ENCODE data around the gene CLEC16A.

CLEC16A gene

DNA sequence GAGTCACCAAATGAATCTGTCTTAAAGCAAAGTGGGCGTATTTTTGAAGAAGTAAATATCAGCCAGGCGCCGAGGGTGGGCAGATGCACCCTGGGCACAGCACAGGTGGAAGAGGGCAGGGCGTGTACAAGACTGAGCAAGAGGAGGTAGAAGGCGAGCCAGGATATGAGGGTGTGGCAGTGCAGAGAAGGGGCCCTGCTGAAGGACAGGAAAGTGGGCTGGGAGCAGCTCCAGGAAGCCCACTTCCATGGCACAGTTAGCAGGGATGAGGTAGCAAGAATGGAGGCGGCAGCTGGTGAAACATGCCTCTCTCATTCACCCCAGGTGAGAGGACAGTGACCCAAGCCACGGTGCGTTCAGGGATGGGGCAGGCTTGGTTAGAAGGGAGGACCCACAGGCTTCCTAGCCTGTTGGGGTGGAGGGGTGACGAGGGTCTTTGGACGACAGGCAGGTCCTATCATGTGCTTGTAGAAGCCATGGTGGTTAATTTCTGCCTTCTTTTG lies 149.3 kb downstream of the CLEC16A start:
- TF ChIP-seq, protein P1, sequence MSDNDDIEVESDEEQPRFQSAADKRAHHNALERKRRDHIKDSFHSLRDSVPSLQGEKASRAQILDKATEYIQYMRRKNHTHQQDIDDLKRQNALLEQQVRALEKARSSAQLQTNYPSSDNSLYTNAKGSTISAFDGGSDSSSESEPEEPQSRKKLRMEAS (IDR thresholded peaks at IDR 0.05), result no peak
- TF ChIP-seq, protein P2, sequence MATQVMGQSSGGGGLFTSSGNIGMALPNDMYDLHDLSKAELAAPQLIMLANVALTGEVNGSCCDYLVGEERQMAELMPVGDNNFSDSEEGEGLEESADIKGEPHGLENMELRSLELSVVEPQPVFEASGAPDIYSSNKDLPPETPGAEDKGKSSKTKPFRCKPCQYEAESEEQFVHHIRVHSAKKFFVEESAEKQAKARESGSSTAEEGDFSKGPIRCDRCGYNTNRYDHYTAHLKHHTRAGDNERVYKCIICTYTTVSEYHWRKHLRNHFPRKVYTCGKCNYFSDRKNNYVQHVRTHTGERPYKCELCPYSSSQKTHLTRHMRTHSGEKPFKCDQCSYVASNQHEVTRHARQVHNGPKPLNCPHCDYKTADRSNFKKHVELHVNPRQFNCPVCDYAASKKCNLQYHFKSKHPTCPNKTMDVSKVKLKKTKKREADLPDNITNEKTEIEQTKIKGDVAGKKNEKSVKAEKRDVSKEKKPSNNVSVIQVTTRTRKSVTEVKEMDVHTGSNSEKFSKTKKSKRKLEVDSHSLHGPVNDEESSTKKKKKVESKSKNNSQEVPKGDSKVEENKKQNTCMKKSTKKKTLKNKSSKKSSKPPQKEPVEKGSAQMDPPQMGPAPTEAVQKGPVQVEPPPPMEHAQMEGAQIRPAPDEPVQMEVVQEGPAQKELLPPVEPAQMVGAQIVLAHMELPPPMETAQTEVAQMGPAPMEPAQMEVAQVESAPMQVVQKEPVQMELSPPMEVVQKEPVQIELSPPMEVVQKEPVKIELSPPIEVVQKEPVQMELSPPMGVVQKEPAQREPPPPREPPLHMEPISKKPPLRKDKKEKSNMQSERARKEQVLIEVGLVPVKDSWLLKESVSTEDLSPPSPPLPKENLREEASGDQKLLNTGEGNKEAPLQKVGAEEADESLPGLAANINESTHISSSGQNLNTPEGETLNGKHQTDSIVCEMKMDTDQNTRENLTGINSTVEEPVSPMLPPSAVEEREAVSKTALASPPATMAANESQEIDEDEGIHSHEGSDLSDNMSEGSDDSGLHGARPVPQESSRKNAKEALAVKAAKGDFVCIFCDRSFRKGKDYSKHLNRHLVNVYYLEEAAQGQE (IDR thresholded peaks at IDR 0.05; ENCODE audit: low read depth), result no peak
- TF ChIP-seq EGR1 (IDR thresholded peaks at IDR 0.05) (no peak), CEBPB (IDR thresholded peaks at IDR 0.05) (no peak), FOXM1 (IDR thresholded peaks at IDR 0.05; ENCODE audit: borderline replicate concordance, low read depth) (no peak), YY1 (IDR thresholded peaks at IDR 0.05; ENCODE audit: low read depth) (no peak), TEAD4 (IDR thresholded peaks at IDR 0.05) (no peak), RAD21 (IDR thresholded peaks at IDR 0.05; ENCODE audit: low read depth) (no peak)
- TF ChIP-seq, protein P3, sequence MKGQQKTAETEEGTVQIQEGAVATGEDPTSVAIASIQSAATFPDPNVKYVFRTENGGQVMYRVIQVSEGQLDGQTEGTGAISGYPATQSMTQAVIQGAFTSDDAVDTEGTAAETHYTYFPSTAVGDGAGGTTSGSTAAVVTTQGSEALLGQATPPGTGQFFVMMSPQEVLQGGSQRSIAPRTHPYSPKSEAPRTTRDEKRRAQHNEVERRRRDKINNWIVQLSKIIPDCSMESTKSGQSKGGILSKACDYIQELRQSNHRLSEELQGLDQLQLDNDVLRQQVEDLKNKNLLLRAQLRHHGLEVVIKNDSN (IDR thresholded peaks at IDR 0.05), result no peak

DNA sequence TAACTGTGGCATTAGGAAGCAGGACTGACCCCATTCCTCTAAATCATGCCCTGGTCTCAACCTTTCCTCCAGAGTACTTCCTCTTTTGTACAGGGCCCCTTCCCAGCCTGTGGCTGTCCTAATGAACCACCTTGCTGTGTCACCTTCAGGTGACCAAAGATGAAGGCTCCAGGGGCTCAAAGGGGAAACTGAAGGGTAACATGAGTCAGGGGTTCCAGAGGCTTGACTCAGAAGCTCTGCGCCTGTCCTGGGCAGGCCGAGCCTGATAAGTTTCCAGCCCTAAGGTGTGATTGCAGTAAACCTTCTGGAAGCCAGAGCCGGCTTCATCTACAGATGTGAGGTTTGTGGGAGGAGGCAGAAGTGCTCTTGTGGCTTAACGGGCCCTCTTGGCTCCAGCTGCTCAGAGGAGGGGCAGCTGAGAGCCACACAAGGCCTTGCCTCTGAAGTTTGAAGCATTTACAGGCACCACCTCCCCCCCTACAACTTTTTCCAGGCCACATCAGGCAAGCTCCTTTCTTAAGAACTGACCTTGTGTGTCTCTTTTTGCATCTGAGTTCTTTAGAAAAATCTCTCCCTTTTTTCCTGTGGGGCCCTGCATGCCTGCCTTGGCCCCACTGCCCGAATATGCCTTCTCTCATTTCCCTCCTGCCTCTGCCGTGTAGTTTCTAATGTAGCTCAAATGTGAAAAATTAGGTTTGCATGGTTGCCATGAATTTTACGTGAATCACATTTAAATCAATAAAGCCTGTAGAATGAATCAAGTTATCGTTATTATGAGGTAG lies 149.9 kb downstream of the CLEC16A start:
- TF ChIP-seq, protein P3 (IDR thresholded peaks at IDR 0.05), result no peak
- TF ChIP-seq CREB1 (IDR thresholded peaks at IDR 0.05; ENCODE audit: low read depth), result no peak
- no peak for TF ChIP-seq TEAD4 (IDR thresholded peaks at IDR 0.05)
- TF ChIP-seq, protein P1 (IDR thresholded peaks at IDR 0.05), result no peak
- TF ChIP-seq CEBPB (IDR thresholded peaks at IDR 0.05), result no peak
- no peak for TF ChIP-seq EGR1 (IDR thresholded peaks at IDR 0.05)
- no peak for TF ChIP-seq EP300 (IDR thresholded peaks at IDR 0.05; ENCODE audit: borderline replicate concordance)
- TF ChIP-seq, protein P2 (IDR thresholded peaks at IDR 0.05; ENCODE audit: low read depth), result no peak

DNA sequence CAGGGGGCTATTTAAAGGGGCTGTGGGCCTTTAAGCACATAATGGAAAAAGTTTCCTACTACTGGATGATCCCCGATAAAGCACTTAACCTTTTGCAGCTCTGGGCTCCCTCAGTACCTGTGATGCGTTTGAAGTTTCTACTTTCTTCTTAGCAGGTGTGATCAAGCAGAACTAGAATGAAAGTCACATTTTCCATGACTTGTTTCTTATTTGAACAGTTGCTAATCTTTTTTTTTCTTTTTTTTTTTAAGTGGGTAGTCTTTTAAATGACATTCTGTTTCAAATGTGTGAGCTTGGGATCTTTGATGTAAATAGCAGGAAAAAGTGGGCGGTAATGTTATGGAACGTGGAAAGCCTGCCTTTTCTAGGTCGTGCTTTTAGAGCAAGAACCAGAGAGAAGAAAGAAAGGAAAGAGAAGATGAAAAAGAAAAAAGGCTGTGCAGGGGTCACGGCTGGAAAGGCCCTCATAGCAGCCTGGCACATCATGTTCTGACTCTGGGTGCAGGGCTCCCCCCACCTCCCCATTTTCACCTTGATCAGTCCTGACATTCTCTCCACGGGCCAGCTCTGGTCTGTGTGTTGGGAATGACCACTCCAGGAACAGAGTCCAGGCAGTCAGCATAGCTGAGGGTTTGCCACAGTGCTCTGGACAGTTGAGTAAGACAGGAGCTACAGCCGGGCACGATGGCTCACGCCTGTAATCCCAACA lies 150.6 kb downstream of the CLEC16A start:
- no peak for TF ChIP-seq NFIC (IDR thresholded peaks at IDR 0.05)

DNA sequence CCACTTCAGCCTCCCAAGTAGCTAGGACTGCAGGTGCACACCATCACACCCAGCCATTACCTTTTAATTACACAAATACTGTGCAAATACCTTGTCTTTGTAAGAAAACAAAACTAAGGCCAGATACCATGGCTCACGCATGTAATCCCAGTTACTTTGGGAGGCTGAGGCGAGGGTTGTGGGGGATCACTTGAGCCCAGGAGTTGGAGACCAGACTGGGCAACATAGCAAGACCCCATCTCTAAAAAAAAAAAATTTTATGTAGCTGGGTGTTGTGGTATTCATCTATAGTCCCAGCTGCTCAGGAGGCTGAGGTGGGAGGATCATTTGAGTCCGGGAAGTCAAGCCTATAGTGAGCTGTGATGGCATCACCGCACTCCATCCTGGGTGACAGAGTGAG lies 151.6 kb downstream of the CLEC16A start:
- TF ChIP-seq, protein P1 (IDR thresholded peaks at IDR 0.05), result no peak
- TF ChIP-seq NFIC (IDR thresholded peaks at IDR 0.05) (no peak), CREB1 (IDR thresholded peaks at IDR 0.05; ENCODE audit: low read depth) (no peak), YY1 (IDR thresholded peaks at IDR 0.05; ENCODE audit: low read depth) (no peak), ZBTB7A (IDR thresholded peaks at IDR 0.05; ENCODE audit: low read depth) (no peak), EP300 (IDR thresholded peaks at IDR 0.05; ENCODE audit: borderline replicate concordance) (no peak), CEBPB (IDR thresholded peaks at IDR 0.05) (no peak), TAF1 (IDR thresholded peaks at IDR 0.05; ENCODE audit: low read depth) (no peak), EGR1 (IDR thresholded peaks at IDR 0.05) (no peak), RAD21 (IDR thresholded peaks at IDR 0.05; ENCODE audit: low read depth) (no peak), TCF12 (IDR thresholded peaks at IDR 0.05; ENCODE audit: low read depth) (no peak), FOXM1 (IDR thresholded peaks at IDR 0.05; ENCODE audit: borderline replicate concordance, low read depth) (no peak), TEAD4 (IDR thresholded peaks at IDR 0.05) (no peak)
- TF ChIP-seq, protein P3 (IDR thresholded peaks at IDR 0.05), result no peak
- TF ChIP-seq, protein P2 (IDR thresholded peaks at IDR 0.05; ENCODE audit: low read depth), result no peak
